ENCODE measurements around the gene DCC.

DNA sequence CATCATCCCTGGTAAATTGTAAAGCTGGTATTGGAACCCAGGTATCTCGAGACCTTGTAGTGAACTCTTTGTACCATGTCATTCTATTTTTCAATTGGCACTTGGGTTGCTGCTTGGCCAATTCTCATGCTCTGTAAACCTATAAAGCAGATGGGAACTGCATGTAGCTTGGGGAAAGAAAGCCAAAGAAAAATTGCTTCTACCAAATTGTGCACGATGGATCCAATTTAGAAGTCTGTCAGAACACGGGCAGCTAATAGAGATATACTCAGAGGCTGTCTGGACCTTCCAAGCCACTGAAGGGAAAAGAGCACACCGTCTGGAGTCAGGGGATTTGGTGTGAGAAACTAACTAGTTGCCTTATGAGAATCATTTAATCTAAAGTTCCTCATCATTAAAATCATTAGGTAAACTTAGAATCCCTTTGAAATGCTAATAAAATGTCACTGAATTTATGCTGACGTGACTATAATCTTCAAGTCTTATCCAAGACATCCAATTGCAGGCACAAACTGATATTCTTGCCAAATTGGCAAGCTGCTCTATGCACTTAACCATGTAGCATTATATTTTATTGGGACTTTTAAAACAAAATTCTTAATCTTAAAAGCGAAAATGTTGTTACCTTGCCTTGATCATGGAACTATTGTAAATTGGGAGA is 206.8 kb downstream of the DCC start:
- TF ChIP-seq BHLHE40 (IDR thresholded peaks at IDR 0.05; ENCODE audit: borderline replicate concordance) (no peak), TARDBP (IDR thresholded peaks at IDR 0.05) (no peak), HDGF (IDR thresholded peaks at IDR 0.05; ENCODE audit: borderline replicate concordance) (no peak), FOXA1 (IDR thresholded peaks at IDR 0.05) (no peak), SUZ12 (IDR thresholded peaks at IDR 0.05) (no peak), FOXM1 (IDR thresholded peaks at IDR 0.05; ENCODE audit: borderline replicate concordance) (no peak)

Measured in HEK293T (cell line).